ENCODE measurements around the gene GABRA5. TPM values are rescaled to one million over a fixed set of nuclear protein-coding genes. Genes with fewer than 3 reads are reported as not detected.
A peak's percentile ranks its signal among the peaks of the same experiment; 100 is the strongest.

Gene GABRA5
- total and polyA plus RNA-seq, 2 of the 13 experiments (the other 11 are each of a cell fraction or from before 2014, with no cell fraction given): not detected

DNA sequence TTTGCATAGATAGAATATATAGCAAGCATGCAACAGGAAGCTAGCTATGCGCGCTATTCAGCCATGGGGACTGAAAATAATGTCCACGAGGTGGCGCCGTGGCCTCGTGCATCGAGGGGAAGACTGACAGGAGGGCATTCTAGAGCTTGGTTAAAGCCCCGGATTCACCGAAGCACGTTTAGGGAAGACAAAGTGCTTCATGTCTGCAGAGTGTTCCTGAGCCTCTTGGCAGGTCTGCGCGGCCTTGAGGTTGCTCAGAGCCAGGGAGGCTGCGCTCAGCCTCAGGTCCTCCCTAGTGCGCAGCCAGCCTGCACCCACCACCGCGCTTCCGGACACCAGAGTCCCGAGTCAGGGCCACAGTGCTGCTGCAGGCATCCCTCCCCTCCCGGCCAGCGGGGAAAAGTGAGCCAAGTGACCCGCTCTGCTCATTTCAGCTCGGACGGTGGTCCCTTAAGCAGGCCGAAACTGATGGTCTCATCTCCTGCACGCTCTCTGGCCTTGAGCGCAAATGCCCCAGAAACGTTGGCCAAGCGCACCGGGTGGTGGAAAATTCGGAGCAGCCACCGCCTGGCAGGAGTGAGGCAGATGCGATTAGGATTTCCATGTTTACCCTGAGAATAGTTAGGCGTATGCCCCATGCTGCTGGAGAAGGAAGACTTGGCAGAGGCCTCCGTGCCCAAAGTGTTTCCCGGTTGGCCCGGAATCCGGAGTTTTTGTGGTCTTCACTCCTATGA, 24.8 kb downstream of the GABRA5 start:
- no TSS peak for BruUV-seq (replicated peaks)
- POLR2A ChIA-PET: no interaction called here
- no peak overlapping the region for H3K4me3 ChIP-seq (replicated peaks in 1 of 3; ENCODE audit: insufficient read depth in 1 of 3, low read depth in 2 of 3, low read length in 3 of 3)
- CTCF ChIA-PET (ENCODE audit: low intra/inter-chr PET ratio, low total read pairs): interaction anchor here (4.3 kb wide), 1 partner anchor 126 kb away, joined by 65 read pairs; no protein-coding TSS in a partner anchor
- peaks cover 9% of the 10 kb centered on the region for H3K4me1 ChIP-seq (ENCODE audit: insufficient read depth, low read length)
- intact Hi-C loops (cut with micrococcal nuclease; ENCODE audit: unreplicated experiment) (loop anchor here (2.0 kb wide), 1 partner anchor 467 kb away; no protein-coding TSS in a partner anchor), in situ Hi-C loops (cut with HindIII; ENCODE audit: extremely low pct_ligation_motif_present, low pct_unique_long_range_greater_than_20kb) (loop anchor here (5.0 kb wide), 2 partner anchors 126 to 466 kb away; no protein-coding TSS in a partner anchor)
- H3K79me2 ChIP-seq (ENCODE audit: insufficient read depth, low read length): no peaks in the 10 kb centered on the region
- no peaks in the 10 kb centered on the region for H3K36me3 ChIP-seq (replicated peaks in 1 of 2; ENCODE audit: control insufficient read depth in 1 of 2, insufficient read depth in 2 of 2, low read length in 2 of 2)
- H2AFZ ChIP-seq (ENCODE audit: low read length): no peak overlapping the region
- no peaks in the 10 kb centered on the region for H3K9me3 ChIP-seq (ENCODE audit: low read length)
- H3K27ac ChIP-seq (ENCODE audit: extremely low read length, insufficient read depth, low read length): no peak overlapping the region
- DNase-seq (ENCODE audit: low spot score) (peak; percentile 36), FAIRE-seq (peak; percentile 4), ATAC-seq (peak; percentile 87)
- 53% methylated on average over 27 of the region's 37 CpGs for WGBS (ENCODE audit: low lambda C conversion rate)
- H3K9ac ChIP-seq (ENCODE audit: insufficient read depth, low read depth, low read length): no peak overlapping the region
- 0 out of 5 replicates have a peak, but pooled peaks cover 0 to 1% of the 10 kb centered on the region in 2 experiments for H3K27me3 ChIP-seq (ENCODE audit: control insufficient read depth in 1 of 2, insufficient read depth in 2 of 2, low read length in 2 of 2)
- H4K20me1 ChIP-seq (ENCODE audit: insufficient read depth, low read length): no peaks in the 10 kb centered on the region
- no peak overlapping the region for H3K4me2 ChIP-seq (ENCODE audit: low read depth, low read length)
- no peak for TF ChIP-seq ZBTB2 (CRISPR knock-in tag; IDR thresholded peaks at IDR 0.05; ENCODE audit: low read depth)
- TF ChIP-seq, protein P1, sequence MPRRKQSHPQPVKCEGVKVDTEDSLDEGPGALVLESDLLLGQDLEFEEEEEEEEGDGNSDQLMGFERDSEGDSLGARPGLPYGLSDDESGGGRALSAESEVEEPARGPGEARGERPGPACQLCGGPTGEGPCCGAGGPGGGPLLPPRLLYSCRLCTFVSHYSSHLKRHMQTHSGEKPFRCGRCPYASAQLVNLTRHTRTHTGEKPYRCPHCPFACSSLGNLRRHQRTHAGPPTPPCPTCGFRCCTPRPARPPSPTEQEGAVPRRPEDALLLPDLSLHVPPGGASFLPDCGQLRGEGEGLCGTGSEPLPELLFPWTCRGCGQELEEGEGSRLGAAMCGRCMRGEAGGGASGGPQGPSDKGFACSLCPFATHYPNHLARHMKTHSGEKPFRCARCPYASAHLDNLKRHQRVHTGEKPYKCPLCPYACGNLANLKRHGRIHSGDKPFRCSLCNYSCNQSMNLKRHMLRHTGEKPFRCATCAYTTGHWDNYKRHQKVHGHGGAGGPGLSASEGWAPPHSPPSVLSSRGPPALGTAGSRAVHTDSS (CRISPR knock-in tag; conservative IDR thresholded peaks at IDR 0.05): no peak
- TF ChIP-seq CHD4 (IDR thresholded peaks at IDR 0.05; ENCODE audit: borderline replicate concordance, low read length): no peak
- no peak for TF ChIP-seq ZNF354B (CRISPR knock-in tag; IDR thresholded peaks at IDR 0.05)
- TF ChIP-seq SOX13 (IDR thresholded peaks at IDR 0.05): no peak
- TF ChIP-seq SOX13 (CRISPR knock-in tag; conservative IDR thresholded peaks at IDR 0.05 in 1 of 2, IDR thresholded peaks at IDR 0.05 in 1 of 2): no peak
- no peak for TF ChIP-seq KDM2A (CRISPR knock-in tag; IDR thresholded peaks at IDR 0.05; ENCODE audit: borderline replicate concordance, low read depth)
- no peak for TF ChIP-seq MEF2D (CRISPR knock-in tag; IDR thresholded peaks at IDR 0.05)
- TF ChIP-seq FOXP1 (IDR thresholded peaks at IDR 0.05): no peak
- TF ChIP-seq FOXP1 (CRISPR knock-in tag; IDR thresholded peaks at IDR 0.05): no peak
- no peak for TF ChIP-seq TP53 (CRISPR knock-in tag; conservative IDR thresholded peaks at IDR 0.05)
- no peak for TF ChIP-seq LBX2 (CRISPR knock-in tag; IDR thresholded peaks at IDR 0.05; ENCODE audit: borderline replicate concordance)
- TF ChIP-seq ZFX (CRISPR knock-in tag; IDR thresholded peaks at IDR 0.05; ENCODE audit: low read depth): no peak
- TF ChIP-seq SCMH1 (CRISPR knock-in tag; IDR thresholded peaks at IDR 0.05; ENCODE audit: borderline replicate concordance): no peak
- peak; percentile 75 for TF ChIP-seq STAG1 (CRISPR knock-in tag; IDR thresholded peaks at IDR 0.05)
- no peak for TF ChIP-seq MEIS1 (CRISPR knock-in tag; IDR thresholded peaks at IDR 0.05; ENCODE audit: borderline replicate concordance)
- TF ChIP-seq ESRRA (CRISPR knock-in tag; IDR thresholded peaks at IDR 0.05; ENCODE audit: low read depth): no peak
- no peak for TF ChIP-seq ZNF546 (CRISPR knock-in tag; conservative IDR thresholded peaks at IDR 0.05)
- peak; percentile 21; the same call in 1 of the 2 replicates for TF ChIP-seq RAD21 (CRISPR knock-in tag; IDR thresholded peaks at IDR 0.05)
- no peak for TF ChIP-seq NR2F6 (IDR thresholded peaks at IDR 0.05)
- no peak for TF ChIP-seq NR2F6 (CRISPR knock-in tag; IDR thresholded peaks at IDR 0.05)
- no peak for TF ChIP-seq DNMT3B (CRISPR knock-in tag; conservative IDR thresholded peaks at IDR 0.05)
- peak; percentile 68 for TF ChIP-seq SMC3 (IDR thresholded peaks at IDR 0.05; ENCODE audit: low read length)
- no peak for TF ChIP-seq SMARCE1 (IDR thresholded peaks at IDR 0.05; ENCODE audit: borderline replicate concordance)
- no peak for TF ChIP-seq ARHGAP35 (CRISPR knock-in tag; IDR thresholded peaks at IDR 0.05; ENCODE audit: borderline replicate concordance)

Measured in HepG2 (cell line).